Vagina (tissue), 2 donors: ENCODE results near the gene EHBP1L1. TPM values are rescaled to one million over a fixed set of nuclear protein-coding genes. Genes with fewer than 3 reads are reported as not detected.

Experiments
- DNase-seq, 2 donors: peaks; one replicate each; pipeline ENCODE4 v3.0.0-alpha.2; 2017; ENCODE audit errors: extremely low spot score in 2 of 2
- H3K27ac ChIP-seq: fragments of 200-600 bp; sonication (generic); one replicate; pipeline ENCODE4 v1.5.1; 2019
- H3K27me3 ChIP-seq: fragments of 200-600 bp; sonication (generic); one replicate; pipeline ENCODE4 v1.5.1; 2019
- H3K36me3 ChIP-seq, 2 donors: fragments of 200-600 bp; sonication (generic); one replicate each; pipeline ENCODE4 v1.5.1; 2017 to 2019
- H3K4me1 ChIP-seq: fragments of 200-600 bp; sonication (generic); one replicate; pipeline ENCODE4 v1.5.1; 2019
- H3K4me3 ChIP-seq, 2 donors: fragments of 200-600 bp; sonication (generic); 1 replicate in 1 of 2; 2 replicates in 1 of 2; pipeline ENCODE4 v1.5.1; 2016 to 2019
- H3K9me3 ChIP-seq: fragments of 200-600 bp; sonication (generic); one replicate; pipeline ENCODE4 v1.5.1; 2019
- POLR2A ChIP-seq, 2 donors: fragments of 450-650 bp; IDR thresholded peaks; one replicate each; pipeline ENCODE4 v1.6.1; 2017; ENCODE audit warnings: antibody characterized with exemption in 2 of 2, mild to moderate bottlenecking in 2 of 2, moderate library complexity in 2 of 2
- POLR2AphosphoS5 ChIP-seq, 2 donors: sonication (generic); formaldehyde crosslinking; IDR thresholded peaks; one replicate each; pipeline ENCODE4 v1.9.0; 2017; ENCODE audit warnings: antibody characterized with exemption in 2 of 2, mild to moderate bottlenecking in 2 of 2, low read depth in 1 of 2; ENCODE audit not compliant: insufficient read depth in 1 of 2
- intact Hi-C: fragments of 100-400 bp; cut with DNase I; formaldehyde crosslinking; loops from one replicate; pipeline ENCODE4 v1.15.1; 2023
- total RNA-seq: library from RNA; depleted of rRNA; stranded (reverse); fragments of >200 nt; gene quantifications from one replicate; pipeline ENCODE4 v1.2.3, GENCODE V29; 2016
- TF ChIP-seq, protein P1 (sequence below), 3 experiments: fragments of 450-650 bp in 2 of 3; fragments of 200-600 bp in 1 of 3; sonication (generic) in 1 of 3; IDR thresholded peaks; one replicate each; pipeline ENCODE4 v1.5.1; 2017 to 2019; ENCODE audit warnings: antibody characterized with exemption in 3 of 3, mild to moderate bottlenecking in 2 of 3, moderate library complexity in 2 of 3

Gene EHBP1L1
- total RNA-seq, 1 donor from 2014 or later, result 123 TPM

DNA sequence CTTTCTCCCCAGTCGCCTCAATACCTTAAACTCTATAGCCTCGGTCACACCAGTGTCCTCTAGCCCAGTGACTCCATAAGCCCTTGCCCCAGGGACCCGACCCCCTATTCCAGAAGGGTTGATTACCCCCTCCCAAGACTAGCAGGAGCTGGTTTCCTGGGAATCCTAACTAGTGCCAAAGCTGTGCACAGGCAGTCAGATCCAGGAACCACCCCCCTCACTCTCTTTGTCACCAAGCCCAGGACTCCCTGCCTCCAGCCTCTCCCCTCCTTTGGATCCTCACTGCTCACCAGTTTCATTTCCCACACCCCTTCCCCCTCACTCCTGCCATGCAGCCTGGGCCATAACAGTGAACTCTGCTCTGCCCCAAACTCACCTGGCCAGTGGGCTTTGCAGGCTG, 27.5 kb upstream of the EHBP1L1 start:
- Histone ChIP-seq H3K4me1 (peaks cover 18% of the 10 kb centered on the region), H3K9me3 (no peaks in the 10 kb centered on the region), H3K36me3 (peaks cover 0 to 45% of the 10 kb centered on the region in 2 donors), H3K4me3 (no peak overlapping the region), H3K27me3 (no peaks in the 10 kb centered on the region), H3K27ac (no peak overlapping the region)
- TF ChIP-seq POLR2AphosphoS5 (IDR thresholded peaks at IDR 0.05; ENCODE audit: insufficient read depth in 1 of 2, low read depth in 1 of 2) (no peak), POLR2A (IDR thresholded peaks at IDR 0.05) (no peak)
- TF ChIP-seq, protein P1, sequence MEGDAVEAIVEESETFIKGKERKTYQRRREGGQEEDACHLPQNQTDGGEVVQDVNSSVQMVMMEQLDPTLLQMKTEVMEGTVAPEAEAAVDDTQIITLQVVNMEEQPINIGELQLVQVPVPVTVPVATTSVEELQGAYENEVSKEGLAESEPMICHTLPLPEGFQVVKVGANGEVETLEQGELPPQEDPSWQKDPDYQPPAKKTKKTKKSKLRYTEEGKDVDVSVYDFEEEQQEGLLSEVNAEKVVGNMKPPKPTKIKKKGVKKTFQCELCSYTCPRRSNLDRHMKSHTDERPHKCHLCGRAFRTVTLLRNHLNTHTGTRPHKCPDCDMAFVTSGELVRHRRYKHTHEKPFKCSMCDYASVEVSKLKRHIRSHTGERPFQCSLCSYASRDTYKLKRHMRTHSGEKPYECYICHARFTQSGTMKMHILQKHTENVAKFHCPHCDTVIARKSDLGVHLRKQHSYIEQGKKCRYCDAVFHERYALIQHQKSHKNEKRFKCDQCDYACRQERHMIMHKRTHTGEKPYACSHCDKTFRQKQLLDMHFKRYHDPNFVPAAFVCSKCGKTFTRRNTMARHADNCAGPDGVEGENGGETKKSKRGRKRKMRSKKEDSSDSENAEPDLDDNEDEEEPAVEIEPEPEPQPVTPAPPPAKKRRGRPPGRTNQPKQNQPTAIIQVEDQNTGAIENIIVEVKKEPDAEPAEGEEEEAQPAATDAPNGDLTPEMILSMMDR (IDR thresholded peaks at IDR 0.05), result no peak
- intact Hi-C loops, result no loop called here
- no peak for DNase-seq

DNA sequence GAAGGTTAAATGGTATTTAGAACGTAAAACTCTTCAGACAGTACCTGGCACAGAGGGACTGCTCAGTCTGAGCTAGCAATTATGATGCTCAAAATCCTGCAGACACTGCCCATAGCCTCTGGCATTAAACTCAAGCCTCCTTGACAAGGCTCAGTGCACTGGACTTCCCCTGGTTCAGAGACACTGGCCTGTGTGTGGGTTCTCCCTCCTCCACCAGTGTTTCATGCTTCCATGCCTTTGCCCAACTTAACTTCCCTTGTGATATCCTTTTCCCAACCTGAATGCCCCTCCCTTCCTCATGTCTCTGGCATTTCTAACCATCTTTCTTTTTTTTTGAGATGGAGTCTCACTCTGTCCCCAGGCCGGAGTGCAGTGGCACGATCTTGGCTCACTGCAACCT, 26.8 kb upstream of the EHBP1L1 start:
- intact Hi-C loops, result no loop called here
- DNase-seq, result no peak
- TF ChIP-seq, protein P1 (IDR thresholded peaks at IDR 0.05), result no peak
- no peak for TF ChIP-seq POLR2AphosphoS5 (IDR thresholded peaks at IDR 0.05; ENCODE audit: insufficient read depth in 1 of 2, low read depth in 1 of 2)
- no peak for TF ChIP-seq POLR2A (IDR thresholded peaks at IDR 0.05)

DNA sequence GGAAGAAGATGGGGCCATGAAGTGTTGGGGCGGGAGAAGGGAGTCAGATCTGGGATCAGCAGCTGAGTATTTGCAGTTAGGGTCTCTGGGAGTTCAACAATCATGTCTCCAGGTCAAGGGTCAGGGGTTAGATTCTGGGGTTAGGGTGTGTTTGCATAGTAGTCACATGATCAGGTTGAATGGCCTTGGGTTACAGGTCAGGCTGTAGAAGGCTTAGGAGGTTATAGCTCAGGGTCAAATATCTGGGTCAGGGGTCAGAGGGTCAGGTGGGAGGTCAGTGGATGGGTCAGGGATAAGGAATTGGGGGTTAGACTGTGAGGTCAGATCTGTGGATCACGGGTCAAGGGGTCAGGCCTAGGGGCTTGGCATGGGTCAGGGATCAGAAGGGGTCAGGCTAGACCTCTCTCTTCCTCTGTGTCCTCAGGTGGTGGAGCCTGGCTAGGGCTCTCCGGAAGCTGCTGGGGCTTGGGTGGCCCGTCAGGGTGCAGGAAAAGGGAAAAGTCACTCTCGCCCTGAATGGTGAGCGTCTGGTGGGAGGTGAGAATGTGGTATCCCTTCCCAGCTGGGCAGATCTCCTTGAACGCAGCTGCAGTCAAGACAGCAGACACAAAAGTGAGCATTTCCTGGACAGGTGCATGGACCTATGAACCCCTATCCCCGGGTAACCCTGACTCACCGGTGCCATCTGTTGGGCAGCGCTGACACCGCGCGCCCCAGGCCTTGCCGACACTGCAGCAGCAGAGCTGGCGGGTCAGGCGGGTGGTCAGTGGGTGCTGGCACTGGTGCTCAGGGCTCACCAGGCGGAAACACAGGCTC, 24.1 kb upstream of the EHBP1L1 start:
- intact Hi-C loops, result no loop called here
- H3K27ac ChIP-seq, result no peak overlapping the region
- no peak overlapping the region for H3K4me3 ChIP-seq

More for the DNA sequence above, 26.8 kb upstream of the EHBP1L1 start:
- peaks cover 25% of the 10 kb centered on the region for H3K4me1 ChIP-seq
- no peaks in the 10 kb centered on the region for H3K27me3 ChIP-seq
- H3K36me3 ChIP-seq, result peaks cover 0 to 49% of the 10 kb centered on the region in 2 donors
- H3K27ac ChIP-seq, result no peak overlapping the region
- H3K9me3 ChIP-seq, result no peaks in the 10 kb centered on the region
- no peak overlapping the region for H3K4me3 ChIP-seq

DNA sequence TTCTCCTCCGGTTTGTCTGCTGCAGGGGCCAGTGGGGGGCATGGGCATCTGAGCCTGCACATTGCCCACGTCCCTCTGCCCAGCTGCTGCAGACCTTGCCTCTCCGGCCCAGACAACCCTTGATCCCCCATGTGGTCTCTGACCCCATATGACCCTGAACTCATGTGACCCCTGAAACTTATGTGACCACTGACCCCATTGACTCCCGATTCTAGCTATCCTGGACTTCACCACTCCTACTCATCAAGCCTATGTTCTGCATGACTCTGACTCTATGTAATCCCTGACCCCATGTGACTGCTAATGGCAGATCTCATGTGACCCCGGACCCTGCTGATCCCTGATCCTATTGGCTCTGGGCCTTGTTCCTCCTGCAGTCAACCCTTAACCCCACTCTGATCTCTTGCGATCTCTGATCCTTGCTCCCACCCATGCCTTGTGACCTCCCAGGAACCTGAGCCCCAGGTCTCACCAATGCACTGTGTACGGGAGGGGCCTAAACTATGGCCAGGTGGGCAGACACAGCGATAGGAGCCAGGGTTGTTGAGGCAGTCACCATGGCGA, 23.4 kb upstream of the EHBP1L1 start:
- intact Hi-C loops, result no loop called here
- TF ChIP-seq POLR2A (IDR thresholded peaks at IDR 0.05), result no peak
- no peak for TF ChIP-seq POLR2AphosphoS5 (IDR thresholded peaks at IDR 0.05; ENCODE audit: insufficient read depth in 1 of 2, low read depth in 1 of 2)
- TF ChIP-seq, protein P1 (IDR thresholded peaks at IDR 0.05), result no peak
- Histone ChIP-seq H3K36me3 (peaks cover 0 to 45% of the 10 kb centered on the region in 2 donors), H3K4me3 (no peak overlapping the region), H3K27ac (no peak overlapping the region), H3K4me1 (peaks cover 46% of the 10 kb centered on the region), H3K27me3 (no peaks in the 10 kb centered on the region), H3K9me3 (no peaks in the 10 kb centered on the region)
- DNase-seq, result no peak

More for the DNA sequence above, 24.1 kb upstream of the EHBP1L1 start:
- Histone ChIP-seq H3K27me3 (no peaks in the 10 kb centered on the region), H3K4me1 (peaks cover 43% of the 10 kb centered on the region), H3K9me3 (no peaks in the 10 kb centered on the region), H3K36me3 (peaks cover 0 to 49% of the 10 kb centered on the region in 2 donors)
- TF ChIP-seq POLR2AphosphoS5 (IDR thresholded peaks at IDR 0.05; ENCODE audit: insufficient read depth in 1 of 2, low read depth in 1 of 2) (peak in 1 of 2 donors; percentile 23), POLR2A (IDR thresholded peaks at IDR 0.05) (no peak)
- DNase-seq, result no peak

DNA sequence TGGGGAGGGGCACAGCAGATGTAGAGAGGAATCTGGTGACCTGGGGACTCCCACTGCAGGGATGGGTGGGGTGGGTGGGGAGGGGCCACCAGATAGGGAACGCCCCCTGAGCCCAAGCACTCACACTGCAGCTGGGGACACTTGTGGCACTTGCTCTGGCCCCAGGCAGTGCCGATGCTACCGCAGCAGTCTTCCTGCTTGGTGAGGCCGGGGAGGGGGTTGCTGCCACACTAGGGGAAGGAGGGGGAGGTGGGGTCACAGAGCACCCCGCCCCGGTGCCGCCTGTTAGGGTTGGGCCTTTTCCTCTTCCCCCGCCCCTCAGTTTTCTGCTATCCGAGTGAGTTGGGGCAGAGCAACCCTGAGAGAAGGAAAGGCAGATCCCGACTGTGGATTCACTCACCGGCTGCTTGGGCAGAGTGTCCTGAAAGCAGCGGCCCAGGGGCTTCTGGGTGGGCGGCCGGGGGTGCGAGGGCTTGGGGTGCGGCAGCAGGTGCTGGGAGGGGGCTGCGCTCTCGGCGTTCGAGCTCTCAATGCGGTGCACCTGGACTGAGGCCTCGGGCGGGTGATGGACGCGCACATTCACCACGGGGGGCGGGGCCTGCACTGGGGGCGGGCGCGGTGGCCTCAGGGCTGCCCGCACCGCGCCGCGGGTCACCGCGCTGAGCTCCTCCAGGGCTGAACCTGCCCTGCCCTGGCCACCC, 22.4 kb upstream of the EHBP1L1 start:
- no peak for TF ChIP-seq POLR2A (IDR thresholded peaks at IDR 0.05)
- TF ChIP-seq, protein P1 (IDR thresholded peaks at IDR 0.05), result no peak
- no peak for TF ChIP-seq POLR2AphosphoS5 (IDR thresholded peaks at IDR 0.05; ENCODE audit: insufficient read depth in 1 of 2, low read depth in 1 of 2)
- peaks cover 0 to 35% of the 10 kb centered on the region in 2 donors for H3K36me3 ChIP-seq

More for the DNA sequence above, 22.4 kb upstream of the EHBP1L1 start:
- Histone ChIP-seq H3K27ac (no peak overlapping the region), H3K27me3 (no peaks in the 10 kb centered on the region), H3K9me3 (no peaks in the 10 kb centered on the region), H3K4me3 (no peak overlapping the region), H3K4me1 (peaks cover 49% of the 10 kb centered on the region)
- intact Hi-C loops, result no loop called here
- no peak for DNase-seq
